ENCODE results near the gene QPCT.
A peak's percentile ranks its signal among the peaks of the same experiment; 100 is the strongest.

QPCT gene

DNA sequence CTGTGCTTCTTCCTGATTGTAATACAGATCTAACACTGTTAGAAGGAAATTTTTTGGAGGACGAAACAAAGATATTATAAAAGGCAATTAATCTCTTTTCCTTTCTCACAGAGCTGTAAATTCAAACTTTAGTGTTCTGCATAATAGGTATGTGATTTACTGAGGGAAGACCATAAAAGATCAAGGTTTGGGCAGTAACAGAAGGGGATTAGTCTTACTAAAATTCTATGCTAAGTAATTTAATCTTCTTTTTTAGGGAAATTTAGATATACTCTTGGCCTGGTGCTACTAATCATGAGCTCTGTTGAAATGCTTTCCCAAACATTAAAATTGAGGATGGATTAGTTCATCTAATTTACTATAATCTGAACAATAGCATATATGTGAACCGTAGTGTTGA is 8.8 kb upstream of the QPCT start:
- Mint-ChIP-seq H3K4me1 (peaks cover 9 to 26% of the 10 kb centered on the region in 2 donors), H3K27ac (no peak overlapping the region), H3K4me3 (no peak overlapping the region), H3K36me3 (peaks cover 0 to 3% of the 10 kb centered on the region in 2 donors), H3K27me3 (peaks cover 0 to 3% of the 10 kb centered on the region in 2 donors), H3K9me3 (no peaks in the 10 kb centered on the region)
- ATAC-seq (replicated peaks) (no peak), DNase-seq (no peak)

DNA sequence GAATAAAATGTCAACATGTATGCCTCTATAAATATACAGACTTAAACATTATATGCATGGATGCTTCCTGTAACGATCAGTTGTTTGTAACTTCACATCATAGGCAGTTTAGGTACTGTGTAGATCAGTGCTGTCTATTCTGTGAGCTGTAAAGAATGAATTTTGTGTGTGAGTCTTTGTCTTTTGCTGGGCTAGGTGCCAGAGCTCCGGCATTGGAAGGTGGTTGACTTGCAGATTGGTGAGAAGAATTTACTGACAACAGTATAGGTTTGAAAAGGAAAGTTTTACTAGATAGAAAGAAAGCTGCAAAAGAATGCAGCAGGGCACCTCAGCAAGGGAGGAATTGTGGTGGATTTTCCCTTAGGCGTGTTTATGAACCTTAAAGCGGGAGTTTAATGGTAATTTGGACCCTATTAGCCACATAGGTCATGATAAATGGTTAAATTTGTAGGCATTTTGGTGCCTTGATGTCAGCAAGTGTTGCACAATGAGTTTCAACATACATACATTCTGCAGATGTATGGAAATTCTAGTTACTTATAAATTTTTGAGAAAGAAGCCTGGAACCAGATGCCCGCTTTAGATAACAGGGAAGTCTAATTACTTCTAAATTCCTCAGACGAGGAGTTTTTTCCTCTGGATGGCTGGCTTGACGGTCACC is 6.7 kb upstream of the QPCT start:
- H3K27me3 Mint-ChIP-seq, result peaks cover 0 to 3% of the 10 kb centered on the region in 2 donors
- no peak overlapping the region for H3K4me3 Mint-ChIP-seq
- no peak overlapping the region for H3K27ac Mint-ChIP-seq
- H3K4me1 Mint-ChIP-seq, result peaks cover 11 to 34% of the 10 kb centered on the region in 2 donors
- H3K9me3 Mint-ChIP-seq, result no peaks in the 10 kb centered on the region
- no peak for DNase-seq
- peaks cover 0 to 3% of the 10 kb centered on the region in 2 donors for H3K36me3 Mint-ChIP-seq
- ATAC-seq (replicated peaks), result no peak

DNA sequence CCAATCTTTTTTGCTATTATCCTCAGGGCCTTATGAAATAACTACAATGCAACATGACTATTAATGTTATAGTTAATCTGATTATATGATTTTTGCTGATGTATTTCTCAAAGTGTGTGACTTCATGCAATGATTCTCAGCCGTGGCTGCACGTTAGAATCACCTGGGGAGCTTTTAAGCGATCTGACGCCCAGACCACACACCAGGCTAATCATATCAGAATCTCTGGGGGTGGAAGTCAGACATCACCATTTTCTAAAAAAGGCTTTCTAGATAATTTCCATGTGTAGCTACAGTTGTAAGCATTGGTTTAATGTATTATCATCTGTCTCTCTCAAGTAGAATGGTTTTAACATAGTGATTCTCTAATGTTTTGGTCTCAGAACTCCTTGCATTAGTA is 5.5 kb upstream of the QPCT start:
- Mint-ChIP-seq H3K27me3 (peaks cover 0 to 3% of the 10 kb centered on the region in 2 donors), H3K36me3 (peaks cover 0 to 3% of the 10 kb centered on the region in 2 donors), H3K4me3 (no peak overlapping the region), H3K9me3 (no peaks in the 10 kb centered on the region), H3K4me1 (peaks cover 11 to 38% of the 10 kb centered on the region in 2 donors), H3K27ac (peak overlapping the region; percentile 31)
- peak; percentile 84 to 91 for ATAC-seq (replicated peaks)
- DNase-seq, result peak; percentile 20

DNA sequence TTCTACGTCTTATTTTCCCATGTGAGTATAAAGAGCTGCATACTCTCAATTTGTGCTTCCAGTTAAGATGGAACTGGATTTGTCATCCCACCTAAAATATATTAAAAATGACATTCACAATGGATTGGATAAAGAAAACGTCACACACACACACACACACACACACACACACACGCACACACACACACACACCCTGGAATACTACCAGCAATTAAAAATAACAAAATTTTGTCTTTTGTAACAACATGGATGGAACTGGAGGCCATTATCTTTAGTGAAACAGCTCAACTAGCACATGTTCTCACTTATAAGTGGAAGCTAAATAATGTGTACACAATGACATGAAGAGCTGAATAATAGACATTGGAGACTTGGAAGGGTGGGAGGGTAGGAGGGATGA is 3.8 kb upstream of the QPCT start:
- no peak for DNase-seq
- no peak overlapping the region for H3K4me3 Mint-ChIP-seq
- H3K4me1 Mint-ChIP-seq, result peaks cover 16 to 52% of the 10 kb centered on the region in 2 donors
- peaks cover 0 to 3% of the 10 kb centered on the region in 2 donors for H3K36me3 Mint-ChIP-seq
- no peak for ATAC-seq (replicated peaks)
- H3K9me3 Mint-ChIP-seq, result no peaks in the 10 kb centered on the region
- no peak overlapping the region for H3K27ac Mint-ChIP-seq
- peaks cover 0 to 3% of the 10 kb centered on the region in 2 donors for H3K27me3 Mint-ChIP-seq

DNA sequence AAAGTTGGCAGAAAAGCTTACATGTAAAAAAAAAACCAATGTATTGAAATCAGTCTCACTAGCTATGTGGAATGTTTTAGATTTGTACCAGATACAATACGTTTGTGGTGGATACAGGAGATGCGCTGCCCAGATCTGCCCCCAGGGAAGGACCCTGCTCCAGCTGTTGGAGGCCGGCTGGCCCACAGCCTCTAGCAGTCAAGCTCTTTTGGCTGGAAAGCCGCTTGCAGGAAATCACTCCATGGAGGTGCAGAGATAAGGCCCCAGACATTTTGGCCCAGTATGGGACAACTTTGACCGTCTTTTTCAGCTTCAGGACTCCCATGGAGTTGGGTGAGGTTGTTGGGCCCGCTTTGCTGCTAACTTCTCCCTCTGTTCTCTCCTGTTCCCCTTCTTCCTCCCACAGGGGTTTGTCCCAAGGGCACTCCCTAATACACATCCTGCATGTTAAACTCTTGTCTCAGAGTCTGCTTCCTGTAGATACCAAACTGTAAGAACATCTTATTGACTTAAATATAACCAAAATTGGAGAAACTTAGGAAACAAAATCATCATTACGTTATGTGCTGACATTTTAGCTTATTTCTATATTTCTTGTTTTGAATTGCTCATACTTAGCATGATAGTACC is 1.7 kb upstream of the QPCT start:
- no peak for ATAC-seq (replicated peaks)
- Mint-ChIP-seq H3K27me3 (peaks cover 1 to 7% of the 10 kb centered on the region in 2 donors), H3K9me3 (no peaks in the 10 kb centered on the region), H3K36me3 (peaks cover 0 to 3% of the 10 kb centered on the region in 2 donors), H3K27ac (no peak overlapping the region), H3K4me3 (no peak overlapping the region), H3K4me1 (peaks cover 16 to 54% of the 10 kb centered on the region in 2 donors)
- no peak for DNase-seq

DNA sequence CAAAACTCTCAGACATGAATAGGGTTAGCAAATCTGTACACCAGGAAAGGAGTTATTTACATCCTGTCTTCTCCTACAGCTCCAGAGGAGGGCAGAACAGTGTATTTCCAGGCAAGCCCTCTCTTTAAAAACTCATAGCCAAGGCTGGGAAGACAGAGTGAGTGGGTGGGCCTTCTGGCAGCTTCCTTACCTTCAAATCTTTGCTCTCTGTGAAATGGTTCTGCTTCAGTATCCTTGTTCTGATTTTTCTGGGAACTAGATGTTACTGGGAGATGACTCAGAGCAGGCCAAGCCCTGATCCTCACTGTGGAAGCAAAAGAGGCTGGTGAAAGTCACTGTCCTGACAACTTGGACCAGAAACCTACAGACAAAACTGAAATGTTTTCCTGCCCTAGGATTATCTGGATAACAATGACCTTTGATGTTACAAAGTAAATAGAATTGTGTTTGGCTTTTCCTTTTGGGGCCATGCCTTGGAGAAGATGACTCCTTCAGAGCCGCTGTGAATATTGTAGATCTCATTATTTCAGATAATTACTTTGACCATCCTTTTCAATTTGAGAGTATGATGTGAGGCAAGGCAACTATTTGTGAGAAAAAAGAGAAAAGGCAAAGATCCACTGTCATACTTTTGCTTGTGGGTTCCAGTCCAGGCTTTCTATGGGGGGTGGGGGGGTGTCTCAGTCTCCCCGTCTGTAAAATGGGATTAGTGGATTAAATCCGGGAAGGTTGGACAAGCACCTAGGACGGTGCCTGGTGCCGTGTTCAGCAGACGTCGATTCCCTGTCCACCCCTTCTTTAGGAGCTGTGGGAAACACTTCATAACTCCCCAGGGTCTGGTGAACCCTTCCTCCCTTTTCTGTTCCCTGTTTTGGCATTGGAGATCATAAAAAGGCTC is 644 bp upstream of the QPCT start:
- peaks cover 15 to 45% of the 10 kb centered on the region in 2 donors for H3K4me1 Mint-ChIP-seq
- H3K27ac Mint-ChIP-seq, result peak overlapping the region; percentile 90
- H3K4me3 Mint-ChIP-seq, result peak overlapping the region; percentile 87 to 90
- no peaks in the 10 kb centered on the region for H3K9me3 Mint-ChIP-seq
- DNase-seq (no peak), ATAC-seq (replicated peaks) (no peak)
- H3K27me3 Mint-ChIP-seq, result peaks cover 7 to 11% of the 10 kb centered on the region in 2 donors
- H3K36me3 Mint-ChIP-seq, result peaks cover 0 to 3% of the 10 kb centered on the region in 2 donors

DNA sequence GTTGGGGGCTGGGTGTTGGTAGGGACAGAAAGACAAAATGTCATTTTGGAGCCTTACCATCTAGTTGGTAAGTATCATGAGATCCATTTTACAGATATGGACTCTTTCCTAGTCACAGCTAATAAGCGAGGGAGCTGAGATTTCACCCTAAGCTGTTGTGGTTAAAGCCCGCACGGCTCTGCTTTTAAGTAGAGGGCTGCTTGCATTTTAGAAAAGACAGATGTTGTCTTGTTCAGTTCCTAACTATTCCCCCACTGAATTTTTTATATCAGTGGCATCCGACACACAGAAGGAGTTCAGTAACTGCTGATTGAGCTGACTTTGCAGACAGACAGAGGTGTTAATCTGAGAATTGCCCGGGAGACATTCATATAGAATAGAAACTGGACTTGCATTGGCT is 3.7 kb downstream of the QPCT start:
- no peaks in the 10 kb centered on the region for H3K36me3 Mint-ChIP-seq
- no peak overlapping the region for H3K4me3 Mint-ChIP-seq
- no peak overlapping the region for H3K27ac Mint-ChIP-seq
- no peak for ATAC-seq (replicated peaks)
- H3K4me1 Mint-ChIP-seq, result peaks cover 25 to 48% of the 10 kb centered on the region in 2 donors
- H3K27me3 Mint-ChIP-seq, result peaks cover 7% of the 10 kb centered on the region in 2 donors
- no peak for DNase-seq
- no peaks in the 10 kb centered on the region for H3K9me3 Mint-ChIP-seq

DNA sequence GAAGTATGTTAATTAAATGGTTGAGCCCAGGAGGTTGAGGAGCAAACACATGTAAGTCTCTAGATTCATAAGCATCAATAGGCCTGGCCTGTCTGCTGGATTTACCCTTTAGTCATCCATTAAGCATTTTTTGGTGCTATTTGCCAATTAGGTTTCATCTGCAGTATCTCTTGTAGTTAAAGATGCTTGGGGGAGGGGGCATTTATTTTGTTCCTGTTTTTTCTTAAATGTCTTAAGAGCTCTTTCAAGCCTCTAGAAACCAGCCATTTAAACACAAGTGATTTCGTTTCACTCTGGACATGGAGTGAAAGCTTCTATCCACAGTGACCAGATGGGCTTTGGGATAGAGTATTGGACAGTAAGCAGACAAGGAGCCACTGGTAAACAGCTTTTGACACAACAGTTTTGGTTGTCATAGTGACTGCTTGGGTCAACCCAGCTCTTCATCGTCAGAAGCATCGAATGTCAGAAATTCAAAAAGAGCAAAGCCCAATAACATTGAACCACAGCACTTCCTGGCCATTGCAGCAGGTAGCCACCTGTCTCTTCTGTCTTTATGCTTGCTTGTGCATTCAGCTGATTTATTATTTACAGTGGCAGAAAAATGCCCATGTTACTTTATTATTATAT is 4.9 kb downstream of the QPCT start:
- H3K36me3 Mint-ChIP-seq, result peaks cover 0 to 3% of the 10 kb centered on the region in 2 donors
- DNase-seq (no peak), ATAC-seq (replicated peaks) (peak; percentile 35 to 38)
- no peaks in the 10 kb centered on the region for H3K9me3 Mint-ChIP-seq
- H3K4me1 Mint-ChIP-seq, result peaks cover 20 to 37% of the 10 kb centered on the region in 2 donors
- H3K4me3 Mint-ChIP-seq, result no peak overlapping the region
- H3K27me3 Mint-ChIP-seq, result peaks cover 17% of the 10 kb centered on the region in 2 donors
- H3K27ac Mint-ChIP-seq, result peak overlapping the region; percentile 56

DNA sequence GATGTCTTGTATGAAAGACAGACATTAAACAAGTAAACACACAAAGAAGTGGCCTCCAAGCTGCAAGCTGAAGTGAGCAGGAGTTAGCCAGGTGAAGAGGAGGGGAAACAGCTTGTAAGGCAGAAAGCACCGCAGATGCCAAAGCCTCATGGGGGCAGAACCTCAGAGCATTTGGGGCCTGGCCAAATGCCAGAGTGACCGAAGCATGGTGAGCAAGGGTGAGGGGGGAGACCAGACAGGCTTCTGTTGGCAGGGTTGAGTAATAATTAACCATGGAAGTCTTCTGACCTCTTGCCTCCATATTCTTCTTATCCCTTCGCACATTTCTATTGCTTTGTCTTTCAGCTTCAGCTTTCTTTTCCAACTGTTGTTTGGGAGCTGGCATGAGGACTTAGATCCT is 5.6 kb downstream of the QPCT start:
- Mint-ChIP-seq H3K4me3 (peak overlapping the region; percentile 20 to 48), H3K9me3 (no peaks in the 10 kb centered on the region), H3K27ac (peak overlapping the region; percentile 38), H3K27me3 (peaks cover 21% of the 10 kb centered on the region in 2 donors), H3K36me3 (peaks cover 0 to 3% of the 10 kb centered on the region in 2 donors), H3K4me1 (peaks cover 18 to 31% of the 10 kb centered on the region in 2 donors)
- ATAC-seq (replicated peaks) (peak; percentile 95 to 98), DNase-seq (peak; percentile 85)

DNA sequence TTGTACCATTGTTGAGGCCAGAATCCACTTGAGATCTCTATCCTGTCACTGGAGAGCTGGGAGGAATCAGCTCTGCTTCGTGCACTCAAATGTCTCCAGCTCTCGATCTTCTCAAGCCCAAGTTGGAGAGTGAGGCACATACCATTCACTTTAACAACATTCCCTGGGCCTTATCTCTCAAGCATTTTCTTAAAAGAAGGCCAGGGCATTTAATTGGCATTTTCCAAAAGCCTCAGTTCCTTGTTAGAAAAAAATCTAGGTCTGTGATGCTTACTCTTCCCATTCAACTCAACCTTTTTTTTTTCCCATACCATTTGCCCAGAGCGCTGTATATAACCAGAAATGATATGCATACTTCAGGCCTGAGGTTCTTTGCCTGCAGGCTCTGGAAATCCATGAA is 10.1 kb downstream of the QPCT start:
- Mint-ChIP-seq H3K36me3 (peaks cover 0 to 3% of the 10 kb centered on the region in 2 donors), H3K4me3 (no peak overlapping the region), H3K27me3 (peaks cover 22 to 34% of the 10 kb centered on the region in 2 donors), H3K4me1 (peaks cover 11 to 14% of the 10 kb centered on the region in 2 donors), H3K27ac (no peak overlapping the region), H3K9me3 (no peaks in the 10 kb centered on the region)
- DNase-seq, result no peak
- ATAC-seq (replicated peaks), result no peak

DNA sequence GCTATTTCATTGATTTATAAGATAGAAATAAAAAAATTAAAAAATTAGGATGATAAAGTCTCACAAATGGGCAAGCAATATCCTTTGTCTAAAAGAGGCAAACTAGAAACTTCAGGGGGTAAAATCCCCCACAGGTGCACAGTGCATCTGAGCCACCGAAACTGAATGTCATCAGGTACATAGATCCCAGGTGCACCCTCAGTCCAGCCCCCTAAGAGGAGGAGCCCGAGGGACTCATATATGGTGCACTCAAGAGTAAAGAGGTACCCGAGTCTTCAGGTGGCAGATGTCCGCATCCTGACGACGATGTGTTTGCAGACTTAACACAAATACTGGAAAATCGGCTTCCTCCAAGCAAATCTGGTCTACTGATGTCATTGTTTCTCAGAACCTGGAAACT is 11.3 kb downstream of the QPCT start:
- ATAC-seq (replicated peaks), result no peak
- peaks cover 25 to 43% of the 10 kb centered on the region in 2 donors for H3K27me3 Mint-ChIP-seq

DNA sequence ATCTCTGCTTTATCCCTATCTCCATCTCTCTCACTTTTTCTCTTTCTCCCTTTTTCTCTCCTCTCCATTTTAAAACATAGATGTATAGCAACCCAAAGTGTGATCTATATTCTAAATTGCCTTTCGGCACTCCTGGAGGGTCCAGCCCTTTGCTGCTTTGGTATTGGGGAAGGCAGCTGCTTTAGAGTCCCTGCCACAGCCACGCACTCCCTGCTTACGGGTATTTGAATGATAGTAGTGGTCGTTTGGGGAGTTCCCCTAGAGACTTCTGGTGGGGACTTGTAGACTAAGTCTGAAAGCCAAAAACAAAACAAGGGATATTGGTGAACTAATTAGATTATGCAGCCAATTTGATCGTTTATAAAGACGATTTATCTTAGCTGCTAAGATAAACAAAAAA is 11.9 kb downstream of the QPCT start:
- no peaks in the 10 kb centered on the region for H3K9me3 Mint-ChIP-seq
- no peak overlapping the region for H3K4me3 Mint-ChIP-seq
- DNase-seq (no peak), ATAC-seq (replicated peaks) (no peak)
- H3K36me3 Mint-ChIP-seq, result peaks cover 0 to 3% of the 10 kb centered on the region in 2 donors
- H3K27ac Mint-ChIP-seq, result no peak overlapping the region
- peaks cover 2 to 7% of the 10 kb centered on the region in 2 donors for H3K4me1 Mint-ChIP-seq
- peaks cover 25 to 43% of the 10 kb centered on the region in 2 donors for H3K27me3 Mint-ChIP-seq

More for the DNA sequence above, 11.3 kb downstream of the QPCT start:
- H3K4me3 Mint-ChIP-seq, result no peak overlapping the region
- no peaks in the 10 kb centered on the region for H3K9me3 Mint-ChIP-seq
- no peak for DNase-seq
- peaks cover 0 to 3% of the 10 kb centered on the region in 2 donors for H3K36me3 Mint-ChIP-seq
- H3K27ac Mint-ChIP-seq, result no peak overlapping the region
- peaks cover 3 to 4% of the 10 kb centered on the region in 2 donors for H3K4me1 Mint-ChIP-seq

DNA sequence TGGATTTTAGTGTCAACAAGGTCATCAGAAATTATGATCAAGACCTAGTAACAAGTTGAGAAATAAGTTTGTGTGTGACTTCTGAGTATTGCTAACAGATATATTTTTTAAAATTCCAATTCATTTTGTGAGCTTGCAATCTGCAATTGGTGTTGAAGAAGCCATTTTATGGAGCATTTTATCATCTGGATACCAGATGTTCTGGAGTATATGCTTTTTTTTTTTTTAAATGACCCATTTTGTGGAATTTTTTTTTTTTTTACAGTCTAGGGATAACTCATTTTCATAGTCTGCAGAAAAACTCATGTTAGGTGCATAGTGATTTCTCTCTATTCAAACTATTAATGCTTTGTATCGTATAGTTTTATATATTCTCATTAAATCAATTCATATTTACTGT is 12.6 kb downstream of the QPCT start:
- no peak overlapping the region for H3K4me3 Mint-ChIP-seq
- H3K9me3 Mint-ChIP-seq, result no peaks in the 10 kb centered on the region
- no peak overlapping the region for H3K27ac Mint-ChIP-seq
- DNase-seq (no peak), ATAC-seq (replicated peaks) (no peak)
- H3K27me3 Mint-ChIP-seq, result peaks cover 25 to 43% of the 10 kb centered on the region in 2 donors
- peaks cover 0 to 3% of the 10 kb centered on the region in 2 donors for H3K36me3 Mint-ChIP-seq
- peaks cover 2 to 9% of the 10 kb centered on the region in 2 donors for H3K4me1 Mint-ChIP-seq

DNA sequence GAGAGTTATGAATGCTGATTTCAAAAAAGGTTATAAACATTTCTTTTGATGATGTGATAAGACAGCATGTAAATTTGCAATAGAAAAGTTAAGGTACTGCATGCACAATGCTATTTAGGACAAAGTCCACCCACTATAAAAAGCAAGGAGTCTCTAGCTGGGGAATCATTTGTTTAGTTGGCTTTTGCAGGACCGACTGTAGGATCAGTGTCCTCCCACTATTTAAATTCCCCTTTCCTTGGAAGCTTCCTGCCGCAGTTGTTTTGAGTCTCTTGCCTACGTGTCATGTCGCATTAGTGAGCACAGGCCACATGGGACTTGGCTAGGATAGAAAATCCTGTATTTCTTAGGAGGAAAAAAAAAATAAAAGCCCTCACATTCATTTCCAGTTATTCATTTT is 13.1 kb downstream of the QPCT start:
- H3K4me1 Mint-ChIP-seq, result peaks cover 2 to 9% of the 10 kb centered on the region in 2 donors
- H3K27ac Mint-ChIP-seq, result no peak overlapping the region
- no peaks in the 10 kb centered on the region for H3K9me3 Mint-ChIP-seq
- peaks cover 28 to 48% of the 10 kb centered on the region in 2 donors for H3K27me3 Mint-ChIP-seq
- DNase-seq (no peak), ATAC-seq (replicated peaks) (no peak)
- H3K36me3 Mint-ChIP-seq, result peaks cover 0 to 4% of the 10 kb centered on the region in 2 donors
- no peak overlapping the region for H3K4me3 Mint-ChIP-seq
